PC-9 (cell line): ENCODE measurements around the gene COQ4. TPM values are rescaled to one million over a fixed set of nuclear protein-coding genes. Genes with fewer than 3 reads are reported as not detected.

Experiments
- BruUV-seq: library from RNA; stranded (reverse); fragments of 400-500 nt; replicated peaks from 2 replicates; lab custom pipeline; 2021; lab: Mats Ljungman, UMichigan
- CTCF ChIA-PET: fragments of 300-600 bp; sonication (Branson Sonifier 250); formaldehyde crosslinking; loops from one replicate; lab custom pipeline; 2022; ENCODE audit warnings: antibody characterized with exemption; lab: Charles Lee
- POLR2A ChIA-PET: fragments of 300-600 bp; sonication (Branson Sonifier 250); formaldehyde crosslinking; loops from one replicate; lab custom pipeline; 2022; ENCODE audit warnings: antibody characterized with exemption; ENCODE audit not compliant: unreplicated experiment; lab: Charles Lee
- DNase-seq, 2 experiments: peaks; one replicate each; pipeline versions ENCODE4 v3.0.0 to v3.0.0-alpha.2; 2015 to 2022; ENCODE audit warnings: mixed read lengths in 1 of 2
- H2AFZ ChIP-seq: fragments of 200-600 bp; sonication (generic); 2 replicates; pipeline ENCODE4 v1.8.1; 2017; ENCODE audit warnings: antibody characterized with exemption
- H3F3A ChIP-seq: fragments of 200-600 bp; sonication (generic); 2 replicates; pipeline ENCODE4 v1.8.1; 2017; ENCODE audit warnings: antibody characterized with exemption, mild to moderate bottlenecking, low read depth; ENCODE audit not compliant: insufficient read depth
- H3K27ac ChIP-seq: fragments of 200-600 bp; sonication (generic); 2 replicates; pipeline ENCODE4 v1.6.1; 2016; ENCODE audit warnings: mixed run types
- H3K27me3 ChIP-seq: fragments of 200-600 bp; sonication (generic); 2 replicates; pipeline ENCODE4 v1.6.1; 2016; ENCODE audit warnings: low read depth, mixed run types; ENCODE audit not compliant: insufficient read depth
- H3K36me3 ChIP-seq: fragments of 200-600 bp; sonication (generic); 2 replicates; pipeline ENCODE4 v1.6.1; 2016; ENCODE audit warnings: low read depth, mixed run types
- H3K4me1 ChIP-seq: fragments of 200-600 bp; sonication (generic); replicated peaks from 2 replicates; pipeline ENCODE4 v1.6.1; 2016; ENCODE audit warnings: mixed run types; ENCODE audit not compliant: insufficient read depth
- H3K4me2 ChIP-seq: fragments of 200-600 bp; sonication (generic); 2 replicates; pipeline ENCODE4 v1.6.1; 2017; ENCODE audit warnings: mixed run types
- H3K4me3 ChIP-seq: fragments of 200-600 bp; sonication (generic); 2 replicates; pipeline ENCODE4 v1.6.1; 2016; ENCODE audit warnings: mixed run types
- H3K79me2 ChIP-seq: fragments of 200-600 bp; sonication (generic); 2 replicates; pipeline ENCODE4 v1.6.1; 2017; ENCODE audit warnings: low read depth, mixed run types
- H3K9me2 ChIP-seq: fragments of 200-600 bp; sonication (generic); 2 replicates; pipeline ENCODE4 v1.8.1; 2017; ENCODE audit warnings: mild to moderate bottlenecking; ENCODE audit not compliant: insufficient read depth
- H3K9me3 ChIP-seq: fragments of 200-600 bp; sonication (generic); 2 replicates; pipeline ENCODE4 v1.8.1; 2016; ENCODE audit warnings: low read depth; ENCODE audit not compliant: insufficient read depth
- H4K20me1 ChIP-seq: fragments of 200-600 bp; sonication (generic); 2 replicates; pipeline ENCODE4 v1.8.1; 2017; ENCODE audit not compliant: insufficient read depth
- EZH2 ChIP-seq: fragments of 200-600 bp; sonication (generic); IDR thresholded peaks from 2 replicates; pipeline ENCODE4 v1.8.0; 2017; ENCODE audit warnings: antibody characterized with exemption, low read depth
- intact Hi-C: fragments of 100-400 bp; cut with micrococcal nuclease; formaldehyde crosslinking; loops from one replicate; pipeline ENCODE4 v1.10.0; 2022; ENCODE audit not compliant: unreplicated experiment
- total RNA-seq: library from RNA; stranded (reverse); gene quantifications from 2 replicates; pipeline ENCODE4 v1.2.3, GENCODE V29; 2021
- TF ChIP-seq, protein P1 (sequence below): fragments of 200-600 bp; sonication (generic); conservative IDR thresholded peaks from 2 replicates; pipeline ENCODE4 v1.6.1; 2017; ENCODE audit warnings: mixed run types, antibody characterized with exemption, mild to moderate bottlenecking, moderate library complexity

Gene COQ4
- total RNA-seq, 1 experiment from 2014 or later, result 81.8 TPM

DNA sequence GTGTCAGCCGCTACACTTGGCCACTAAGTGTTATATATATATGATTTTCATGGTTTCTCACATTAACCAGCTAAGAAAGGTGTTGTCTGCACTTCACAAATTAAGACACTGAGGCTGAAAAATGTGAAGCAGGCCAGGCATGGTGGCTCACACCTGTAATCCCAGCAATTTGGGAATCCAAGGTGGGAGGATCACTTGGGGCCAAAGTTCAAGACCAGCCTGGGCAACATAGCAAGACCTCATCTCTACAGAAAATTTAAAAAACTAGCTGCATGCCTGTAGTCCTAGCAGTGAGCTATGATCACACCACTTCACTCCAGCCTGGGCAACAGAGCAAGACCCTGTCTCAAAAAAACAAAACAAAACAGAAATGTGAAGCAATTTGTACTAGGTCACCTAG is 1.8 kb downstream of the COQ4 start:
- Histone ChIP-seq H3K9me3 (no peaks in the 10 kb centered on the region), H3F3A (peaks cover 23% of the 10 kb centered on the region; the same call in 1 of the 2 replicates), H3K9me2 (no peaks in the 10 kb centered on the region), H3K4me1 (peaks cover 37% of the 10 kb centered on the region), H3K27me3 (no peaks in the 10 kb centered on the region), H3K36me3 (0 out of 2 replicates have a peak, but pooled peaks cover 8% of the 10 kb centered on the region), H4K20me1 (no peaks in the 10 kb centered on the region; the same call in 1 of the 2 replicates), H2AFZ (no peak overlapping the region), H3K27ac (no peak overlapping the region), H3K4me2 (peak overlapping the region; percentile 94; the same call in 1 of the 2 replicates), H3K79me2 (peaks cover 52% of the 10 kb centered on the region), H3K4me3 (no peak overlapping the region)
- intact Hi-C loops, result no loop called here
- TF ChIP-seq, protein P1, sequence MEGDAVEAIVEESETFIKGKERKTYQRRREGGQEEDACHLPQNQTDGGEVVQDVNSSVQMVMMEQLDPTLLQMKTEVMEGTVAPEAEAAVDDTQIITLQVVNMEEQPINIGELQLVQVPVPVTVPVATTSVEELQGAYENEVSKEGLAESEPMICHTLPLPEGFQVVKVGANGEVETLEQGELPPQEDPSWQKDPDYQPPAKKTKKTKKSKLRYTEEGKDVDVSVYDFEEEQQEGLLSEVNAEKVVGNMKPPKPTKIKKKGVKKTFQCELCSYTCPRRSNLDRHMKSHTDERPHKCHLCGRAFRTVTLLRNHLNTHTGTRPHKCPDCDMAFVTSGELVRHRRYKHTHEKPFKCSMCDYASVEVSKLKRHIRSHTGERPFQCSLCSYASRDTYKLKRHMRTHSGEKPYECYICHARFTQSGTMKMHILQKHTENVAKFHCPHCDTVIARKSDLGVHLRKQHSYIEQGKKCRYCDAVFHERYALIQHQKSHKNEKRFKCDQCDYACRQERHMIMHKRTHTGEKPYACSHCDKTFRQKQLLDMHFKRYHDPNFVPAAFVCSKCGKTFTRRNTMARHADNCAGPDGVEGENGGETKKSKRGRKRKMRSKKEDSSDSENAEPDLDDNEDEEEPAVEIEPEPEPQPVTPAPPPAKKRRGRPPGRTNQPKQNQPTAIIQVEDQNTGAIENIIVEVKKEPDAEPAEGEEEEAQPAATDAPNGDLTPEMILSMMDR, result no peak
- no peak for TF ChIP-seq EZH2
- no peak for DNase-seq
- POLR2A ChIA-PET, result interaction anchor here (0.5 kb wide), 1 partner anchor 152 kb away, joined by 11 read pairs; no protein-coding TSS in a partner anchor
- CTCF ChIA-PET, result interaction anchor here (0.6 to 0.7 kb wide), 2 partner anchors 37 to 236 kb away, joined by 4 to 8 read pairs; no protein-coding TSS in a partner anchor
- BruUV-seq, result no TSS peak

DNA sequence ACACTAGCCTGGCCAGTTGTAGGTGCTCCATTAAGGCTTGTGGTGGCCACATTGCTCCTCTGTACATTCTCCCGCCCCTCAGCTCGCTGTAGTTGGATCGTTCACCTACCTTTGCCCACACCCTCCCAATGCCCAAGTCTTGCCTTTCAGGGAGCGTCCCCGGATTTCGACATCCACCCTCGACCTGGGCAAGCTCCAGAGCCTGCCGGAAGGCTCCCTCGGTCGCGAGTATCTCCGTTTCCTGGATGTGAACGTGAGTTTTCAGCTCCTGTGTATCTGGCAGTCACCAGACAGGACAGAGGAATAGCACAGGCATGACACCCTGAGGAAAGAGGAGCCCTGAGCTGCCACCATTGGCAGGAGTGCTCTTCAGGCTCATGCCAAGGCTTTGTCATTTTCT is 3.0 kb downstream of the COQ4 start:
- Histone ChIP-seq H3K9me2 (no peaks in the 10 kb centered on the region), H3K27me3 (no peaks in the 10 kb centered on the region), H2AFZ (no peak overlapping the region), H3K4me2 (no peak overlapping the region), H3F3A (peaks cover 28% of the 10 kb centered on the region; the same call in 1 of the 2 replicates), H3K79me2 (peaks cover 46% of the 10 kb centered on the region), H3K4me1 (peaks cover 37% of the 10 kb centered on the region), H3K36me3 (0 out of 2 replicates have a peak, but pooled peaks cover 8% of the 10 kb centered on the region), H3K4me3 (no peak overlapping the region), H3K27ac (no peak overlapping the region), H3K9me3 (no peaks in the 10 kb centered on the region), H4K20me1 (no peaks in the 10 kb centered on the region; the same call in 1 of the 2 replicates)
- TF ChIP-seq, protein P1, result no peak
- TF ChIP-seq EZH2, result no peak
- no peak for DNase-seq
- POLR2A ChIA-PET, result no interaction called here
- BruUV-seq, result no TSS peak
- intact Hi-C loops, result no loop called here
- CTCF ChIA-PET, result no interaction called here

DNA sequence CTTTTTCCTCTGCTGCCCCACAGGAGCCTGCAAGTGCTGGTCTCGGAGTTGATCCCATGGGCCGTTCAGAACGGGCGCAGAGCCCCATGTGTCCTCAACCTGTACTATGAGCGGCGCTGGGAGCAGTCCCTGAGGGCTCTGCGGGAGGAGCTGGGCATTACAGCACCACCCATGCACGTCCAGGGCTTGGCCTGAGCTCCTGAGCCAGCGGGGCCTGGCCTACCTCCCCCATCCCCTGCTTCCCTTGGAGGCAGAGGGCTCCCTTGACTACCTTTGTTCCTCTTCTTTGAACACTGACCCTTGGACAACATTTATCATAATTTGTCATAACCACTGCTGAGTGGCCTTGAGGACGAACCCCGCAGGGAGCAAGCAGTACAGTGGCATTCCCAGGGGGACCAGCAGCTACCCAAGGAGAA is 10.8 kb downstream of the COQ4 start:
- intact Hi-C loops, result no loop called here
- H3K4me1 ChIP-seq, result peaks cover 9% of the 10 kb centered on the region
- H3K9me2 ChIP-seq, result no peaks in the 10 kb centered on the region
- no peaks in the 10 kb centered on the region for H3K9me3 ChIP-seq
- ChIA-PET CTCF (interaction anchor here (0.5 to 0.6 kb wide), 2 partner anchors 333 to 369 kb away, joined by 3 to 5 read pairs; partner anchors contain the start of gene PKN3), POLR2A (no interaction called here)
- H3K4me2 ChIP-seq, result no peak overlapping the region
- H3K79me2 ChIP-seq, result no peaks in the 10 kb centered on the region
- no peak overlapping the region for H3K4me3 ChIP-seq
- H3F3A ChIP-seq, result peaks cover 33% of the 10 kb centered on the region
- no peak overlapping the region for H3K27ac ChIP-seq
- H3K27me3 ChIP-seq, result no peaks in the 10 kb centered on the region
- H3K36me3 ChIP-seq, result 0 out of 2 replicates have a peak, but pooled peaks cover 4% of the 10 kb centered on the region
- no peak overlapping the region for H2AFZ ChIP-seq
- BruUV-seq, result no TSS peak
- no peak for DNase-seq
- TF ChIP-seq, protein P1, result no peak
- no peak for TF ChIP-seq EZH2
- no peaks in the 10 kb centered on the region for H4K20me1 ChIP-seq
